OCI-M2 (cell line): ENCODE measurements around the gene TMEM187.
"Not testable (repeated sequence)": the region's sequence is repeated elsewhere in the genome, so short reads cannot be mapped to it uniquely, and the experiment has no call there.

Source experiments
- DNase-seq: peaks from one replicate; lab custom pipeline; 2025; ENCODE audit not compliant: unreplicated experiment; lab: John Stamatoyannopoulos, UW

TMEM187 gene

DNA sequence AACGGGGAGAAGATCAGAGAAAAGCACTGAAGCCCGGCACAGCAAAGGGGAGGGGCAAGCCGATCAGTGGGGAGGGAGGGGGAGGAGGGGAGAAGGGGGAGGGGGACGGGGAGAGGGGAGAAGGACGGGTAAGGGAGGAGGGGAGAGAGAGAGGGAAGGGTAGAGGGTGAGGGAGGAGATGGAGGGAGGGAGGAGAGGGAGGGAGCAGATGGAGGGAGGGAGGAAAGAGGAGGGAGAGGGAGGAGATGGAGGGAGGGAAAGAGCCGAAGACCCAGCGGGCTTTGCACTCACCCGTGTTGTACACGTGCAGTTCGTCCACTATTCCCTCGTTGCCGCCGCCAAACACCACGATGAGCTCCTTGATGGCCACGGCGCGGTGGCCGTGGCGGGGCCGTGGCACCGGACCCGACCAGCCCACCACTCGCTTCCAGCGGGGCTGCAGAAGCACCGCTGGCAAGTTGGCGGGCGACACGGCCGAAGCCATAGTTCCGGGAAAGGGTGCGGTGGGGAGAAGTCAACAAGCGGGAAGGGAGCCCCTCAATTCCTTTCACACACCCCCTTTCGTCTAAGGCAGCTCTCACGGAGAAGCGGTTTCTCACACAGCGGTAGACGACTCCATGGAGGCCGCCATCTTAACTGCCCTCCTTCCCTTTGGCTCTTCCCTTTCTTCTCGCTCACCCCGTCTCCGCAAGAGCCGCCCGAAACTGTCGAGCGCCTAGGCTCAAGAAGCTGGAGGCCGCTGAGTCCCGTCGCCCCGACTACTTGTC is 2.0 kb upstream of the TMEM187 start:
- no peak for DNase-seq

DNA sequence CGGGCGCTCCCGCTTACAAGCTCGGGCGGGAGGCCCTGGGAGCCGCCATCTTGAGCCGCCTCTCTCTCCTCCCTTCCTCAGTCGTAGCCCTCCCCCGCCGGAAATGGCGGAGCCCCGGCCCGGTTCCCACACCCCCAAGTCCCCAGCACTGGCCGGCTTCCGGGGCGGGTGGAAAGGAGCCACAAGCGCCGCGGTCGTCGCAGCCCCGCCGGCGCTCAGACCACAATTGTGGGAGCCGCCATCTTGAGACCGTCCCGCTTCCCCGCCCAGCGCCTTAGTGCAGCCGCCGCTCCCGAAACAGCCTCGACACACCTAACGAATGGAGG is 1.5 kb upstream of the TMEM187 start:
- DNase-seq = no peak

DNA sequence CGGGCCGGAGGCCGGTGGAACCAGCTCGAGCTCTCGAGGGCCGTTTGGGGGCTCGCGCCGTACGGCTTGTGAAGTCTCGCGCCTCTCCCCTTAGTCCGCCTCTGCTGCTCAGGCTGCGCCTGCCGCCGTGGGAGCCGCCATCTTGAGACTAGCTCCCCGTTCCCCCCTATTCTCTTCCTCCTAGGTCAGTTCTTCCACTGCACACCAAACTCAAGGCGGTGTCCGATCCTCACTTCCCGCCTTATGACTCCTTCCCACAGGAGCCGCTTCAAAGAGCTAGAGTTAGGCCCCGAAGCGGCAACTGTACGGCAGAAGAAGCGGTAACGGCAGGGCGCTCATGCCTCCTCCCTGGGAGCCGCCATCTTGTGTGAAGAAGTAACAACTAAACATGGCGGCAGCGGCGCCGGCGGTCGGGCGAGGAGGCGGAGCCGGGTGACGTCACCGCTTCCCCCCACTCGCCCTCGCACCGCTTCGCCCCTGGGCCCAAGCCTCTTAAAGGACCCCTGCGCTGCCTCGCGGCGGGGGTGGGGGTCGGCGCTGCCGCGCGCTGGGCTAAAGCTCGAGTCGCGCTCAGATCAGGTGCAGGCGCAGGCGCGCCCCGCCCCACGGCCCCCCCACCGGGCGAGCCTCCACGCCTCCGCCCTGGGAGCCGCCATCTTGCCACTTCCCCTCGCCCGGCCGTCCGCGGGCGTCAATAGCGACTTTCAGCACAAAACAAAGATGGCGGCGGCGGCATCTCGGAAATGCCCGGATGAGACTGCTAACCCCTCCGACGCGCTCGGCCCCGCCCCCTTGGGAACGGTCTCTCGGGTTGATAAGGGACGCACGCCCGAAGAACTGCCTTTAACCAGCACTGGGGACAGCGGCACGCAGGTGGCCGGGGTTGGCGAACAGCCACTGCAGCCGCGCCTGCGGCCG is 845 bp upstream of the TMEM187 start, which contains the start of gene HCFC1:
Gene HCFC1, minus strand, starts transcription at position 369 of the 918 bp plus-strand sequence. CDS start 978 bp downstream, outside the sequence.
- peak; percentile 9 for DNase-seq

DNA sequence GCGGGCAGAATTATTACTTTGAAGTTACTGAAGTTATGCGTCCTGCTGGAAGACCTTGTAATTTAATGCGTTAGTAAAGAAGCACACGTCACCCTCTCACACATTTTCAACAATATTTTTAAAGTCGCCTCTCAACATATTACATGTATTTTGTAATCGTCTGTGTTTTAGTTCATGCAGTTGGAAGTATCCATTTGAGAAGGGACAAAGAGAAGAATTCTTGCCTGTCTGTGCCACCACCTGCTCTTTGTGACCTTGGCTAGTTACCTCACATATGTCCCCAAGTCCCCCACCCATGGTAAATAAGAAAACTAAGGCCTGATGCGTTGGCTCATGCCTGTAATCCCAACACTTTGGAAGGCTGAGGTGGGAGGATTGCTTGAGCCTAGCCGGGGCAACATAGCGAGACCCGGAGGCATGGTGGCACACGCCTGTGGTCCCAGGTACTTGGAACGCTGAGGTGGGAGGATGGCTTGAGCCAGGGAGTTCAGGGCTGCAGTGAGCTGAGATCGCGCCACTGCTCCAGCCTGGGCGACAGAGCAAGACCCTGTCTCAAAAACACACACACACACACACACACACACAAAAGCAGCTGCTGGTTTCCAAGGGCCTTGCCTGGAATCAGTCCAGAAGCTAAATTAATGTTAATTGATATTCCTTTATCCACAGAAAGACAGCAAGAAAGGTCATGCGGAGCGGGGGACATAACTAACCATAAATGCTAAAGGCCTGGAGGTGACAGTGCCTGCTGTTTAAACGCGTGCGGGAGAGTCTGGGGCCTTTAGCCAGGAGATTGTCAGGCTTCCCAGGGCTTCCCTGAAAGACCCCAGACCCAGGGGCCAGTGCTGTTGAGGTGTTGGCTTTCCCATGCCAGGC is 811 bp downstream of the TMEM187 start:
- no peak for DNase-seq

DNA sequence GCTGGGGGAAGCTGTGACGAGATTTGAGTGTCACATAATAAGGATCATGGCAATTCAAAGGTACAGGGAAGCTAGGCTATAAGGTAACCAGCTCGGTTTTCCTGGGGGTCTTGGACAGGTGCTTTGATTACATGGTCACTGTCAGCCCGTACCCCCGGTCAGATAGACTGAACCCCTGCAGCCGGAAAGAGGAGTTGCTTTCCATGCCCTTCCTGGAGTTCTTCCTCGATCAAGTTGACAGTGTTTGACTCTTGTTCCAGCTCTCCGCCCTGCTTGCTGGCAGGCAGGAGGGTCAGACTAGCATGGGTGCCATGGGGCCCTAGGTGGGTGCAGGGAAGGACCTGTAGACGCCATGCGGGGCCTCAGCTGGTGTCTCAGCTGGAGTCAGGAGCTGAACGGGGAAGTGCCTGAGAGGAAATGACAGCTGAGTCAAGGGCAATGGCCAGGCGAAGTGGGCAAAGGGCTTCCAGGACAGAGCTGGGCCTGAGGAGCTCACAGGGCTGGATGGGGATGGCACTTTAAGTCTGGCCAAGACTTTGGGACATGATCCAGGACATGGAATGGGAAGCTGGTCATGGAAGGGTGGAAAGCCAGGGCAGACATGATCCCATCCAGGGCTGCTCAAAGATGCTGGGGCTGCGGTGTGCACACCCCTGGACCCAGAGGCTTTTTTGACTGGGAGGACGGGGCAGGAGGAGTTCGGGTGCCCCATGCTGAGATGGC is 1.6 kb downstream of the TMEM187 start:
- DNase-seq = no peak

DNA sequence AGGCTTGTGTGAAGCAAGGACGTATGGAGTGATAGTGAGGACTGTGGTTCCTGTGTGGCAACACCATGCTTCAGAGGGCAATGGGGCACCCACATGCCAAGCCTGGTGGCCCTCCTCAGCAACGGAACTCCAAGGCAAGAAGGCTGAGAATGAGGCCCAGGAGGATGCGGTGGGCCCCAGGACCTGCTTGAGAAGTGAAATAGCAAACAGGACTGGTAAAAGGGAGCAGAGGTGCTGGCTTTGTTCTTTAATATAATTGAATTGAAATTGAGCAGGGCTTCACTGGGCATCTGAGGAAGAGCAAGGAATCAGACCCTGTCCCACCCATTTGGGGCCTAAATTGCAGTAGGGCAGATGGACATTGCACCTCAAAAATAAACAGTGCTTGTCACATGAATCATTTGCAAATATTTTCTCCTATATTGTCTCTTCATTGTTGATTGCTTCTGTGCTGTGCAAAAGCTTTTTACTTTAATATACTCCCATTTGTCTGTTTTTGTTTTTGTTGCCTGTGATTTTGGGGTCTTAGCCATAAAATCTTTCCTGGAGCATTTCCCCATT is 2.3 kb downstream of the TMEM187 start:
- no peak for DNase-seq

DNA sequence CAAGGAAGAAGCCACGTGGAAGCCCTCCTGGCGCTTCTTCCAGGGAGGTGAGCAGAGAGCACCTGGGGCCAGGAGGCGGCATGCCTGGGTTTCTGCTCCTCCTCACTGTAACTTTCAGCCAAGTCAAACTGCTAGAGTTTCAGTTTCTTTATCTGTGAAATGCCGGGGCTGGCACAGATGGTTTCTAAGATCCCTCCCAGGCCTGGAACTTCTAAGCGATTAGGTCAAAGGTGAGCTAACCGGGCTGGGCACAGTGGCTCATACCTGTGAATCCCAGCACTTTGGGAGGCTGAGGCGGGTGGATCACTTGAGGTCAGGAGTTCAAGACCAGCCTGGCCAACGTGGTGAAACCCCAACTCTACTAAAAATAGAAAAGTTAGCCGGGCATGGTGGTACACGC is 7.8 kb downstream of the TMEM187 start:
- DNase-seq = not testable (repeated sequence)

DNA sequence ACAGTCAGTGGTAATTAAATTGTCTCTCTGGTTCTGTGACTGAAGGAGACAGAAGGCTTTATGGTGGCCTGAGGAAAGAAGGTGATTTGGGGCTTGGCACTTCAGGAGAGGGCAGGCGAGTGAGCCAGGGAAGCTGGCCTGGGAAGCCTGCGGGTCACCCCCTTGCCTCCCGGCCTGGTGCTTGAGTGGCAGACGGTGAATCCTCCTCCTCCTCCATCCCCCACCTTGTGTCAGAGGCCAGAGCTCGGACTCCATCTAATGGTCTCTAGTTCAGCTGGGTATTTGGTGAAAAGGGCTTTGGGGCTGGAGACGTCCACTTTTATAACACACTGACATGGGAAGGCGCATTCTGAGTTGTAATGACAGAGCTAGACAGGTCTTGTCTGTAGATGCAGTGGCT is 8.7 kb downstream of the TMEM187 start:
- DNase-seq = no peak

DNA sequence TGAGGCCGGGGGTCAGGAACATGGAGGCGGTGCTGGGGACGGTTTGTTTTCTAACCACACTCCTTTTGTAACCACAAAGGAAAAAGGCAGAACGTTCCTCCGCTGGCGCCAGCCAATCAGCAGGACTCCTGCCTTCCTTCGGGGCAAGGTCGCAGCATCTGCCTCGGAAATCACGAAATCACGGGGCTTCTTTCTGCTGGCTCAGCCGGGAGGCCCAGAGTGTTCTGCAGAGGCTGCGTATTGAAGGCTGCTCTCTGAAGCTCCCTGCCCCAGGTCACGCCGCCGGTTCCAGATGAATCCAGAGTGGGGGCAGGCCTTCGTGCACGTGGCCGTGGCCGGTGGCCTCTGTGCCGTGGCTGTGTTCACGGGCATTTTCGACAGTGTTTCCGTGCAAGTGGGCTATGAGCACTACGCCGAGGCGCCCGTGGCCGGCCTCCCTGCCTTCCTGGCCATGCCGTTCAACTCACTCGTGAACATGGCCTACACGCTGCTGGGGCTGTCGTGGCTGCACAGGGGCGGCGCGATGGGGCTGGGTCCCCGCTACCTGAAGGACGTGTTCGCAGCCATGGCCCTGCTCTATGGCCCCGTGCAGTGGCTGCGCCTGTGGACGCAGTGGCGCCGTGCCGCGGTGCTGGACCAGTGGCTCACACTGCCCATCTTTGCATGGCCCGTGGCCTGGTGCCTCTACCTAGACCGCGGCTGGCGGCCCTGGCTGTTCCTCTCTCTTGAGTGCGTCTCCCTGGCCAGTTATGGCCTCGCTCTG is 9.4 kb downstream of the TMEM187 start:
- DNase-seq = no peak

DNA sequence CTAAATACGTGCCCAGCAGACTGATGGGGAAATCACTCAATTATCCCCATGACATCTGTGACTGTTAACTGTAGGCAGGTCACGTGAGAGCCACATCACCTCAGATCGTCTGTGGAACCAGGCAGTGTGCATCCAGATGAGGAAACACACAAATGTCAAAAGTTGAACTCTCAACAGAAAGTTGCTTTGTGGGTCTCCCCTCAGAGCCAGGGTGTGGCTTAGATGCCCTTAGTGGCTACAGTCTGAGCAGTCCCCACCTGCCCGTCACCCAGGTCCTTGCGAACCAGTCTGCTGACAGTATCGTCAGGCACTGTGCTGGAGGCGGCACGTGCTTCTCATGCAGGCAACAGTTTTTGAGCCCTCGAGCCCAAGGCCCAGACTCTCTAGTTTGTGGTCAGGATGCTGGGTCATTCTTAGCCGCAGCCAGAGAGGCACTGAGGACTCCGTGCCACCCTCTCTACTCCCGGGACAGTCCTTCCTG is 10.8 kb downstream of the TMEM187 start:
- DNase-seq = no peak

DNA sequence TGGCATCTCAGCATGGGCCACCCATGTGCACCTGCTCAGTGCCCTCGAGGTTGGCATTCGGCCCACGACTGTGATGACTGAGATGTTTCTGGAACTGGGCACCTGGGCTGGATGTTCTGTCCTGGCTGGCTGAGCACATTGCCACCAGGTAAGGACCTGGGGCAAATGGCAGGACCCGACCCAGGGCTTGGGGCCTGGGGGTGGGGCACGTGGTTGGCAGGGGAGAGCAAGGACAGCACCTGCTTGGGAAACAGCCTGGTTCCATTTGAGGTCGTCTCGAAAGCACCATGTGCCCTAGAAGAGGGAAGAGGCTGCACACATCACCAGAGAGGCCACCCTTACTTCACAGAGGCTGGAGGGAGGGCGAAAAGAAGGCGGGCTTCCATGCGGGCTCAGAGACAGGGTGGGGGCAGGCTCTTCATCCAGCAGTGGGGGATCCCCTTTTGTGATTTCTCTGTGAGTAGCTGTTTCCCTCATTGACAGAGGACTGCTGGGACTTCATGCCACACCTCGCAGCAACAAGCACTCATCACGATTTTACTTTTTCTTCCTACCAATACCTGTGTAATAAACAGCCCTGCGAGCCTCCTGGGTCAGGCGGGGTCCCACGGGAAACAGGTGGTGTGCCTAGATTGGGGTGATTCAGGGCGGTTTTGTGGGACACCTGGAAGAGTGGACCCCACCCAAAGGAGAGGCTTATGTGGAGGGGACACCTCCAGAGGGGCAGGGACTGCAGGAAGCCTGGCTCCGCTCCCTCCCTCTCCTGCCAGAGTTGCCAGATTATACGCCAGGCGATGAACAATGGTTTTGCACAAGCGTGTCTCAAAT is 12.0 kb downstream of the TMEM187 start:
- no peak for DNase-seq

DNA sequence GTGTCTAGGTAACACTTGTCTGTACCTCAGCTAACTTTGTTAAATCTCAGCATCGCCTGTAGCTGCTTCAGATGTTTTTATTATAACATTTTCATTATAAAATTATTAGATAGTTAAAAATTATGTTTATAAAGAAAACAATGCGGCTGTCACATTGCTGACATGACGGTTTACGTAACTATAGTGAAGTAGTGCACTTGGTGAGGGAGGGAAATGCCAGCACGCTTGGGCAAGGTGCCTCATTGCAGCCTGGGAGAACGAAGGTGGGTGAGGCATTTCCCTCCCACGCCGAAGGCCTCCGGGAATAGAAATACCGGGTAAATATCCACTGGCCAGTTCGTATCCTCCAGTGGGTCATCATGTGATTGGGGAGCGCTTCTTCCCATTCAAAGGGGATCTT is 15.9 kb downstream of the TMEM187 start:
- DNase-seq = no peak

DNA sequence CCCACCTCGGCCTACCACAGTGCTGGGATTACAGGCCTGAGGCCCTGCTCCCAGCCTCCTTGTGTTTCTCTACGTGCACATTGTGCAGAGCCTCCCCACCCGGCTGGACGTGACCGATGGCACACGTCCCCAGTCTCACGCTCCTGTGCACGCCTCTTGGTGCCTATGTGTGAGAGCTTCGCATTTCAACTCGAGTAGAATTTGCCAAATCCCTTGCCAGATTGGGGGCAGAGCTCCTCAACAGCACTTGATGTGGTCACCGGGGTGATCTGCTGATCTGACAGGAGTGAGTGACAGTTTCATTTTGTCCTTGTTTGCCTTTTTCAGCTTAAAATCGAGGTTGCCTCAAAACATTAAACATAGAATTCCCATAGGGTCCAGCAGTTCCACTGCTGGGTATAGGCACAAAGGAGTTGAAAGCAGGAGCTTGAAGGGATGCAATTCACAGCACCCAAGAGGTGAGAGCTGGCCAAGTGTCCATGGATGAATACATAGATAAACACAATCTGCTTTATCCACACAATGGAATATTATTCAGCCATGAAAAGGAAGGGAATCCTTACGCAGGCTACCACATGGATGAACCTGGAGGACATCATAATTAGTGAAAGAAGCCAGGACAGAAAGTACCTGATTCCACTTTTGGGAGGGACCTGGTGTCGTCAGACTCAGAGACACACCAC is 17.6 kb downstream of the TMEM187 start:
- no peak for DNase-seq

DNA sequence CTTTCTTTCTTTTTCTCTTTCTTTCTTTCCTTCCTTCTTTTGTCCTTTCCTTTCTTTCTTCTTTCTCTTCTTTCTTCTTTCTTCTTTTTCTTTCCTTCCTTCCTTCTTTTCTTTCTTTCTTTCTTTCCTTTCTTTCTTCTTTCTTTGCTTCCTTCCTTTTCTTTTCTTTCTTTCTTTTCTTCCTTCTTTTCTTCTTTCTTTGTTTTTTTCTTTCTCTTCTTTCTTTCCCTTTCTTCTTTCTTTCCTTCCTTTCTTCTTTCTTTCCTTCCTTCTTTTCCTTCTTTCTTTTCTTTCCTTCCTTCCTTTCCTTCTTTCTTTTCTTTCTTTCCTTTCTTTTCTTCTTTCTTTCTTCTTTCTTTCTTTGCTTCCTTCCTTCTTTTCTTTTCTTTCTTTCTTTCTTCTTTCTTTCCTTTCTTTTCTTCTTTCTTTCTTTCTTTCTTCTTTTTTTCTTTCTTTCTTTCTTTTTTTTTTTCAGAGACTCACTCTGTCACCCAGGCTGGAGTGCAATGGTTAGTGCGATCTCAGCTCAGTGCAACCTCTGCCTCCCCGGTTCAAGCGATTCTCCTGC is 18.5 kb downstream of the TMEM187 start:
- DNase-seq = no peak

DNA sequence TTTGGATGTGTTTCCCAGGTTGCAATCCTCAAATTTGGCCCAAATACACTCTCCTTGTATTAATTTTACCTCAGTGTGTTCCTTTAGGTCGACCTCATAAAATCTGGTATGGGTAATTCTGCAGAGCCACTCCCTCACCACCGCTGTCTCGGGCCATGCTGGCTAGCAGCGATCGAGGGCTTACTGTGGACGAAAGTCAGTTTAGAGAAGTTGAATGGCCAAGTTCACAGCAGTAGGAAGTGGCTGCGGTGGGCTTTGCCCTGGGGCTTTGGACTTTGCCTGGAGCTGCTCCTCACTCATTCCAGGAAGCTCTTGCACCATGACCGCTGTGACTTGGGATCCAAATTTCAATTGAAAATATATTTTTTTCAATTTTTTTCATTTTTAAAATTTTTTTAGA is 19.6 kb downstream of the TMEM187 start:
- DNase-seq = no peak

DNA sequence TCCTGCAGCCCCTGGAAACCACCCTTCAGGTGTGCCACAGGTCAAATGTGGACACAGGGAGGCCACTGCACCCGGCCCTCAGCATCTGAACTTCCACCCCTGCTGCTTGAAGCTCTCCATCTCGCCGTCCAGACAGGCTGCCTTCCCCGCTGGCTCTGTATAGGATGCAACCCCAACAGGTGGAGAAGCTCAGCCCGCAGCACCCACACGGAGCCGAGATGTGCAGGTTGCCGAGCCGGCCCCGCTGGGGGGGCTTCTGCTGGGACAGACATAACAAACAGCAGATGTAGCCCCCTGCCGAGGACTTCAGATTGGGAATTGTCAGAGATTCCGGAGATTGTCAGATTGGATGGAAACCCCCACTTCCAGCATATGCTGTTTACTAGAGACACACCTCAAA is 20.5 kb downstream of the TMEM187 start:
- no peak for DNase-seq

DNA sequence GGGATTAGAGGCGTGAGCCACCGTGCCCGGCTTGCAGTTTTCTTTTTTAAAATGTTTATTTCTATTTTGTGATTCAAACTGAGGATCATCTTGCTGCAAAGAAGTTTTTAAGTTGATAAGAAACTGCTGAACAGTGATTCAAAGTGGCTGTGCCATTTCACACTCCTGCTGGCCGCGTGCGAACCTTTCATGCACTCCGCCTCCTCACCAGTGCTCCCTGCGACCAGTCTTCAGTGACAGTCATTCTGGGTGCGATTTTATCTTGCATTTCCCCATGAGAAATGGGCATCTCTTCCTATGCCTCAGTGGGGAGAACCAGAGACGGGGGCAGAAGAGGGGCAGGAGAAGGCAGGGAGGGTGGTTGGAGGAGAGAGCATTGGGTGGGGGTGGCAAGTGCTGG is 21.4 kb downstream of the TMEM187 start:
- DNase-seq = no peak

DNA sequence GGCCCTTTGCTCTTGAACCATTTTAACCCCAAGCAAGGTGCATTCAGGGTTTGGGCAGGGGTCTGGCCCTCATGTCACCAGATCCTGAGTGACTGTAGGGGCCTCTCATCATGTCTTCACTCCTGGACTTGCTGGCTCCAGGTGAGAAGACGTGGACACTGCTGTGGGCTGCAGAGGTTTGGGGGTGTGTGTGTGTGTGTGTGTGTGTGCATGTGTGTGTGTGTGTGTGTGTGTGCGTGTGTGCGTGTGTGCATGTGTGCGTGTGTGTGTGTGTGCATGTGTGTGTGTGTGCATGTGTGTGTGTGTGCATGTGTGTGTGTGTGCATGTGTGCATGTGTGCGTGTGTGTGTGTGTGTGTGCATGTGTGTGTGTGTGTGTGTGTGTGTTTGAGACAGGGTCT is 21.8 kb downstream of the TMEM187 start:
- DNase-seq = not testable (repeated sequence)
